SIG-M5 (cell line): Measurements from ENCODE around the gene FOXF2.

ENCODE experiments used
- DNase-seq: peaks from one replicate; lab custom pipeline; 2025; lab: John Stamatoyannopoulos, UW

Gene FOXF2

GRCh38 chr6:1390946-1391799, 1.8 kb downstream of the FOXF2 start:
- DNase-seq, result no peak

- DNase-seq, result no peak
These were observed 2.5 kb downstream of the FOXF2 start for GRCh38 chr6:1391800-1392309.

- DNase-seq, result no peak
These were observed 3.7 kb downstream of the FOXF2 start for GRCh38 chr6:1392813-1393640.

GRCh38 chr6:1393641-1394283, 4.4 kb downstream of the FOXF2 start:
- no peak for DNase-seq

- no peak for DNase-seq
These were observed 5.4 kb downstream of the FOXF2 start for GRCh38 chr6:1394514-1395463.

GRCh38 chr6:1395506-1395905, 6.1 kb downstream of the FOXF2 start:
- no peak for DNase-seq

GRCh38 chr6:1395941-1396908, 6.8 kb downstream of the FOXF2 start:
- no peak for DNase-seq

GRCh38 chr6:1396952-1397868, 7.8 kb downstream of the FOXF2 start:
- DNase-seq, result no peak

GRCh38 chr6:1399085-1399780, 9.9 kb downstream of the FOXF2 start:
- no peak for DNase-seq

- no peak for DNase-seq
These were observed 10.9 kb downstream of the FOXF2 start for GRCh38 chr6:1400126-1400850.

- DNase-seq, result no peak
These were observed 13.0 kb downstream of the FOXF2 start for GRCh38 chr6:1402369-1402768.

GRCh38 chr6:1402868-1403267, 13.5 kb downstream of the FOXF2 start:
- no peak for DNase-seq

- DNase-seq, result no peak
These were observed 14.7 kb downstream of the FOXF2 start for GRCh38 chr6:1403851-1404712.

GRCh38 chr6:1404713-1405098, 15.3 kb downstream of the FOXF2 start:
- DNase-seq, result no peak

- no peak for DNase-seq
These were observed 15.8 kb downstream of the FOXF2 start for GRCh38 chr6:1405221-1405620.

GRCh38 chr6:1406306-1407072, 17.1 kb downstream of the FOXF2 start:
- no peak for DNase-seq
